NCI-H510A treated with DMSO at 0.1 percent for 48 hours (cell line): ENCODE measurements around the gene MYO1E.
"Not testable (repeated sequence)": the region's sequence is repeated elsewhere in the genome, so short reads cannot be mapped to it uniquely, and the experiment has no call there.

ENCODE experiments used
- DNase-seq: peaks from one replicate; lab custom pipeline; 2025; lab: John Stamatoyannopoulos, UW

Gene MYO1E

DNA sequence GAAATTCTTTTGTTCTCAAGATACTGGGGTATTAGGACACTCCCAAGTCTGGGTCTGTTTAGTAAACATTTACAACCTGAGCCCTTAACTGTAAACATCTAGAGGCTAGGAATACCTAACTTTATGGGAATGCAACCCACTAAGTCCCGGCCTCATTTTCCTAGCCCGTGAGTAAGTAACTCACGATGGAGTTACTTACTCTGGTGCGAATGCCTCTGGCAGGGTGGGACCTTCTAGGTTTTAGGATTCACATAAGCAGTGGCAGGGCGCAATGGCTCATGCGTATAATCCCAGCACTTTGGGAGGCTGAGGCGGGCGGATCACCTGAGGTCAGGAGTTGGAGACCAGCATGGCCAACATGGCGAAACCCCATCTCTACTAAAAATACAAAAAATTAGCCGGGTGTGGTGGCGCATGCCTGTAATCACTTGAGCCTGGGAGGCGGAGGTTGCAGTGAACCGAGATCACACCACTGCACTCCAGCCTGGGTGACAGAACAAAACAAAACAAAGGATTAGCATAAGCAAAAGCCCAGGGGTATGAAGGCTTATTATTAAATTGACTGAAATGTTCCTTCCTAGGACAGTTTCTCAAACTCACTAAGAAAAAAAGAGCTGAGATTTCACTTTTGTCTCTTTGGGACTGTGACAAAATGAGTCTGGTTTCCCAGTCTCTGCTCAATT, 14.7 kb upstream of the MYO1E start:
- not testable (repeated sequence) for DNase-seq

DNA sequence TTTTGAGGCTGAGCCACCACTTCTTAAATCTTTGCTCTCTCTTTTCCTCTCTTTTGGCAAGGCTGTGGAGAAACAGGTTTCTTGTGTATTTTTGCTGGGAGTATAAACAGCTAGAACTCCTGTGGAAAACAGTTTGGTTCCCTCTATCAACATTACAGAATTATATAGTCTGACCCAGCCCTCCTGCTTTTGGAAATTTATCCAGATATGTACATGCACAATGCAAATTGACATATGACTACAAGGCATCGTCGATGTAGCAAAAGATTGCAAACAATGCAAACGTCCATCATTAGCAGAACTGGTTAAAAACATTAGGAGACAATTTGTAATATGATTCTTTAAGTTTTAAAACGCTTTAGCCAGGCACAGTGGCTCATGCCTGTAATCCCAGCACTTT, 12.5 kb upstream of the MYO1E start:
- DNase-seq = no peak

DNA sequence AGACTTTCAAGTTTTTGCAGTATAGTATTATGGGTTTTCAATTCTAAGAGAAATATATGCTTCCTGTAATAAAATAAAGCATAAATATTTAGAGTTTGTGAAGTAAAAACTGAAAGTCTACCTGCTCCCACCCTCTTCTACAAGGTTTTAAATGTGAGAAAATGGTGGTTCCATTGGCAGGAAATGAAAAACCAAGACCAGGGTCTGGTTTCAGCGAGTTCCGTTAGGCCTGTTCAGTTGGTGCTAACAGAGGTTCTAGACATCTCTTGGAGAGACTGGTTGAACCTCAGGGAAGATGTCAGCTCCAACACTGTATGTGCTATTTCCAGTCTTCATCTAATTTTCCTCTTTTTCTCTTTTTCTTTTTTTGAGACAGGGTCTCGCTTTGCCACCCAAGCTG, 11.8 kb upstream of the MYO1E start:
- no peak for DNase-seq

DNA sequence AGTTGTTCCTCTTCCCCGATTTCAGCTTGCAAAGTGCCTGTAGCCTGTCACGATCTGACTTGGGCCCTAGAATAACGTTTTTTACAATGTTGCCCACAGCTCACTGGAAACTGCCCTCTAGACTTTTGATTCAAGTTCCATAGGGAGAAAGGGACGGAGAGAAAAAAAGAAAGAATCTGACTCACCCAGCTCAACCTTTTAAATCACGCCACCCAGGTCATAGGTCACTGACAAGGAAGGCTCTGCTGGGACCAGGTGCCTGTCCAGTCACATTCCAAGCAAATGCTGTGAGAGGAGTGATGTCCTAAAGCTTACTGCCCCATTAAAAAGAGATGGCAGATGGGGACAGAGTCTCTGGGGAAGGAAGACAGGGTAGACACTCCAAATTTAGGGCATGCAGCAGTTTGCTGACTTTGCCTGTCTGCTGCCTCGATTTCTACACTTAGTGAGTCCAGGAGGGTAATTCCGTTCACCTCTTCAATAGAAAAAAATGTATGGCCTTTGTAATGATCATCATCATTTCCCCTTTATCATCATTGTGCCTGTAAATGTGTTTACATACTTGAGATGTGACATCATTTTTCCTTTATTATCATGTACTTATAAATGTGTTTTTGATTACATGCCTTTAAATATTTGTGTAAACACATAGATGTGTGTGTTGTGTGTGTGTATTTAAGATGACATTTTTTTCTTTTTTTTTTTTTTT, 8.4 kb upstream of the MYO1E start:
- DNase-seq = no peak

DNA sequence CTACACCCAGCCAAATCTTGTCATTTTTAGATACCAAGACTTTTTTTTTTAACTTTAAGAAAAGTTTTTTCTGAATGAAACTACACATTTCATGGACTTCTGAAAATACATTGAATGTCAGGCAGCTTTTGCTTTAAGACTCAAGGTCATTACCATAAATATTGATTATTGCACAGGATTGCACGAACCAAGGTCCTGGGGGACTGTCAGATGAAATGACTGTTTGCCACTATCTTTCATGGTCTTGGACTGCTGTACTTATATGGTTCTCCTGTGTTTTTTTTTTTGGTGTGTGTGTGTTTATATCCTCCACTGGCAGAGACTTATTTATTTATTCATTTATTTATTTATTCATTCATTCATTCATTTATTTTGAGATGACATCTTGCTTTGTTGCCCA, 6.9 kb upstream of the MYO1E start:
- DNase-seq = no peak

DNA sequence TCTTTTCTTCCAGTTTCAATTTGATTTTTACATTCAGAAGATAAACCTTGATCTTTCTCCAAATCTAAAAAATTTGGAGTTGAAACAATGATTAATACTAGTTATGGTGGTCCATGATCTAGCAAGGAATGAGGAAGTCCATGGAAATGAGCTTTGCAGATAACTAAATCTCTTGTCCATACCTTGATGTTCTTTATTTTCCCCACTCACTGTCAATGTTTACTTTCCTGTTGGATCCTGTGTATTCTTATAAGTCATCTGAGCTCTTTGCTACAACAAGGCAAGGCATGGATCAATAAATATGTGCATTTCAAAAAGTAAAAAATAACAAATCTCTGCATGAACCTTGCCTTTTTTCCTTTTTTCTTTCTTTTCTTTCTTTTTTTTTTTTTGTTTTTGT, 6.2 kb upstream of the MYO1E start:
- DNase-seq = no peak

DNA sequence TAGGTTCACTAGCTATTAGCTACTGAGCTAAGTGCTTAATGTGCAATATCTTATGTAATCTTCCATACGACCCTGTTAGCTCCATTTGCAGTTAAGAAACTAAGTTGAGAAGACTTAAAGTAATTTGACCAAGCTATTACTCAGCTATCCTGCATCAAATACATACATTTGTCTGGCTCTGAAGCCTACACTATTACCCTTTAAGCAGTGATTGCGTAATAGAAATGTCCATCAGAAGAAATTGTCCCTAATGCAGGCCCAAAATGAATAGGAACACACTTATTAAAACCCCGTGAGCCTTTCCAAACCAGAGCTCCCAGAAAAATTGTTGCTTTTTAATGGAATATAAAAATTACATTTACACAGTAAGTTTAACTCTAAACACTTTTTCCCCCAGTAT, 5.3 kb upstream of the MYO1E start:
- DNase-seq = no peak

DNA sequence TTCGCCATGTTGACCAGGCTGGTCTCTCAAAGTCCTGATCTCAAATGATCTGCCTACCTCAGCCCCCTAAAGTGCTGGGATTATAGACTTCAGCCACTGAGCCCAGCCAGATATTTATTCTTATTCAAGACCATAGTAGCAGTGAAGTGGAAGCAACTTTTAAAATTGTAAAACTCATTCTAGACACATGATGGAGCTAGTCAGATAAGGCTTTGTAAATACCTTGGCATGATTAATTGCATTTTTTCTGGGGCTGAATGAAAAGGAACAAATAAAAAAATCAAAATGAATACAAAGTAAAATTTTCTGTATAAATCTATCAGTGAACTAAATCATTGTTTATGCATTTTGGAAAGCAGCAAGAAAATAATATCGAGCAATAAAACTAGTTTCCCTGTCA, 4.1 kb upstream of the MYO1E start:
- DNase-seq = no peak

DNA sequence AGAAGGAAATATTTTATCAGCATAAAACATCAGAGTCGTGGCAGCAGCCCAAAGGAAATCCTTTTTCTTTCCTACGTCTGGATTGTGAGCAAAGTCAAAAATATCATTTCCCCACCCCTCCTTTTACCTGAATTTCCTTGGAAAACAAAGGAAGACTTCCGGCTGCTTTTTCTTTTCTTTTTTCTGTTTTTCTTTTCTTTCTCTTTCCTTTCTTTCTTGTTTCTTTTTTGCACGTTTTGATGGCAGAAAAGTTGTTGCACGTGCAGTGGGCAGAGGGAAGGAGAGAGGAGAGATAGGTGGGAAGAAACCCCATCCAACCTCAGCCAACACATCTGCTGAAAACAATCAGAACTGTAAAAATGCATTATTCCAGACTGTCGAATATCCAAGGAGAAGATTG, 544 bp upstream of the MYO1E start:
- DNase-seq = no peak

DNA sequence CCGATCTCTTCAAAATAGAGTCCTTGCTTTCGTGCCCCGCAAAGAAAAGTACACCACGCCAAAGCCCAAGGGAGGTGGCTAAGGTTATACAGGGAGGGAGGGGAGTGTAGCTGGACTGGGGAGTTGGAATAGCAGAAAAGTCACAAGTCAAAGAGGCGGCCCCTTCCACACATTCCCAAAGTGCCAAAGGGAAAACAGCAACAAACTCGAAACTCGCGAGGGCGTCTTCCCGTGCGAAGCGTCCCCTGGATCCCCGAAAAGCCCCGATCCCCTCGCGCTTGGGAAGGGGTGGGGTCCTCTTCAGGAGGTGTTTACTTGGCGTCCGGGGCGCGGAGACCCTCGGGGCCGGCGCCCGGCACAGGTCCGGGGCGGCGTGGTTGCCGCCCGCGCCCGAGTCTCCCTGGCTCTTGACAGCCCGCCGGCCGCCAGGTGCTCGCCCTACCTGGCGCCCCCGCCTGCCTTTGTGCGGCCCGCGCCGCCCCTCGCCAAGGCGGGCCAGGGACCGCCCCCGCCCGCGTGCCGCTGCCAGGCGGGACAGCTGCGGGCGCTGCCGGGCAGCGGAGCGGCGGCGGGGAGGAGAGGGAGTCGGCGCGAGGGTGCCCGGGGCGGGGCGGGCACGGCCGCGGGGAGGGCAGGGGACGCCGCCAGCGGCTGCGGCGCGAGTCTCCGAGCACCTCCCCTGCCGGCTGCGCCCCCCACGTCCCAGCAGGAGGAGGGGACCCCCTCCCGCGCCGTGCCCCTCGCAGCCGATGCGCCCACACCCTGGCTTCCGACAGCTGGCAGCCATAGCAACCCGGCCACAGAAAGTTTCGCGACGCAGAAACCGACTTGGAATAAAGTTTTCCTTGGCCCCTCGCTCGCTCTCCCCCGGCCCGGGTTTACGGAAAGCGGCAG, 966 bp downstream of the MYO1E start:
- peak; percentile 40 for DNase-seq

DNA sequence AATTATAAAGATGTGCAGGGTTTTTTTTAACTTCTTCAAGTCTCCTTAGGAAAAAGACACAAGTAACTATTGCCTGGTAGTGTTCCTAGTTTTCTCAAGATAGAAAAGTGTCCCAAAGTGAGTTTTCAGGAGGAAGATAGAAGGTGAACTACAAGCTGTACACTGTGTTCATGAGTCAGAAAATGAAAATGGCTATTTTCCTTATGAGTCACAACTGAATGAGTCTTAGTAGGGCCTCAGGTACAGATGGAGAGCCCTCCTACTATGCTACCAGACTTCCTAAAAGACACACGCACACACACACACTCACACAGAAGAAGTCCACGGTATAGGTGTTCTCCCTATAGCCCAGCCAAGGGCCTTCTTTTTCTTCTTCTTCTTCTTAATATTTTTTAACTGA, 3.1 kb downstream of the MYO1E start:
- no peak for DNase-seq

DNA sequence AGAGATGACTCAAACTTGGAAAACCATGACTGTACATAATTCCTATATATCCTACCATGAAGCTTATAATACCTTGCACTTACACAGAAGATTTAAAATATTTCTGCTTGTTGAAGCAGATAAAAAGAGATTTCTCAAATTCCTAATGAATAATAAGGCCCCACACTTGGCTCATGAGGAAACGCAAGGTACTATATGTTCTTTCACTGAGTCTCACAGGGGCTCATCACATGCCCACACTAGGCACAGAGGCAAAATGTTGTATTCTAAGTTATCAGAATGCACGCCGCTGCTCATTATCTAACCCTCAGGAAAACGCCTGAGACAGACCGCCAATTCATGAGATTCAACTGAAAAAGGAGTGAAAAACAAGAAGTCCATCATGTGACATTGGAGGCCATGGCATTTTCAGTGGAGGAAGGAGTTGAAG, 5.6 kb downstream of the MYO1E start:
- DNase-seq = no peak

DNA sequence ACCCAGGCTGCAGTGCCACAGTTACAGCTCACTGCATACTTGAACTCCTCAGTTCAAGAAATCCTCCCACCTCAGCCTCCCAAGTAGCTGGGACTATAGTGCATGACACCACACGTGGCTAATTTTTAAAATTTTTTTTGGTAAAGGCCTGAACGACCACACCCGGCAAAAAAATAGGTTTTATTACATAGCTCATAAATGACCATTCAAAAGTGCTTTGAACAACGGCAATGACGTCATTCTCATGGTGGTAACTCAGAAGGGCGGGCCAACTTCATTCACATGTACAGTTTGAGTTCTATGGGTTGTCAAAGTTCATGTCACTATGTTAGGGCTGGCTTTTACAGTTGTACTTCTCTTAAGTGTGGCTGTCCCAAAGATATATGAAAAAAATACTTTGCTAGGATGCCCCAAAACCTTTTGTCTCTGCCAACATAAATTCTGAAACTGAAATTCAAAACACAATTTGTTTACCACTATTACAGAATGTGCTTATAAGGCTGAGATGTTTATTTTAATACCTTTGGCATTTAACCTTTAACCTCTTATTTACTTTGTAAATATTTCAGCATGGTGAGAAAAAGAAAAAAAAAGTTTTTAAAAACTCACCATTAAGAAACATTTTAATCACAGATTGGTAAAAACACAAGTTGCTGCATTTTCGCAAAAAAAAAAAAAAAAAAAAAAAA, 6.2 kb downstream of the MYO1E start:
- no peak for DNase-seq

DNA sequence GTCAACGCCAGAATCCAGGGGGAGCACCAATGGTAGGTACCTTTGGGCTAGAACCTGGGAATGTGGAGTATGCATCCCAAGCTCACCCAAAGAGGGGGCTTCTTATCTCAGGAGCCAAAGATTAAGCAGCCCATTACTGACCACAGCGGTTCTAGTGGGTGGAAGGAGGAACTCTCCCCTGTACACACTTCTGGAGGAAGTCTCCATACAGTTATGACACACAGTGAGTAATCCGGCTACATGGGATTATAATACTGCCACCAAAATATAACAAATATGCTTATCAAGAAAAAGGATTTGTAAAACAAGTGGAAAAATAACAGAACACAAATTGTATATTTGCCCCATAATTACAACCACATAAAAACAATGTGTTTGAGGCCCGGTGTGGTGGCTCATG, 8.4 kb downstream of the MYO1E start:
- no peak for DNase-seq

DNA sequence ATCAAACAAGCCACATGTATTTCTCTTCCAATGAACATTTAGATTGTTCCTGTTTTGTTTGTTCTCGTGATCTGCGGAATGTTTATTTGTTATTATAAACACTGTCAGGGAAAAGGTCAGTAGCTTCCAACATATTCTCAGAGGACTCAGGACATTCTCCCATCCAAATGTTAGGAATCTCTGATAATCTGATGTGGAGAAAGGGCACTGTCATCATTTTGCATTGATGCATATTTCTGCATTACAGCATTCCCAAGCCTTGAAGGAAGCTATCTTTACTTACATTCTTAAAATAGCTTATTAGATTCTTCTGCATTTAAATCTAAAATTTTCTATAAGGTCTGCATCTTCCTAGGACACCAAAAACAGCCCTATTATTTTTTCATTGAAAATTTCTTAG, 10.3 kb downstream of the MYO1E start:
- DNase-seq = no peak

DNA sequence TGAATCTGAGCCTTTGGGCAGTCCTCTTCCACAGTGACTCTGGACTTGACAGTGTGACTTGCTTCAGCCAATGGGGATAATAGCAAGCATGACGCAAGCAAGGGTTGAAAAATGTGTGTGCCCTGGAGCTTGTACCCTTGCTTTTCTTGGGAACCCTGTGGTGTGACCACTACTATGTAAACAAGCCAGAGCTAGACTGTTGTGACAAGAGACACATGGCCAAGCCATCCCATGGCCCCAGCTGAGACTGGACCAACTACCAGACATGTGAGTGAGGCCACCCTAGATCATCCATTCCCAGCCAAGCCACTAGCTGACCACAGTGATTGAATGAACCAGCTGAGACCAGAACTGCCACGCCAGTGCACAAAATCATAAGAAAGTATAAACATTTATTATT, 11.8 kb downstream of the MYO1E start:
- no peak for DNase-seq

DNA sequence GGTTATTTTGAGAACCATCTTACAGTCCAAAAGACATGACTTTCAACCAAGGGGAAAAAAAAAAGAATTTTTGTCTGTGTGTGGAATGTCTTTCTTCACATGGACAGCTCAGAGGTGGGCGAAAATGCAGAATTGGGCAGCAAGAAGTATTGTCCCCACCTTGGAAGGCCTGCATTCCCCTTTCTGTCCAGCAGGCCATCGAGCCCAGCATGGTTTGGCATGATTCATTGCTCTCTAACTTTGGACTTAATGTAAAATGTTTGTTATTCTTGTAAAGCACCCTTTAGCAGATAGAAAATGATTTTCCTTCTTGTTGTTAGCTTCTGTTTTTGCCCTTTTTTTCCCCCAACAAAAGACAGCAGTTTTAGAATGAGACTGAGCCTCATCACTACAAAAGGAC, 12.4 kb downstream of the MYO1E start:
- no peak for DNase-seq

DNA sequence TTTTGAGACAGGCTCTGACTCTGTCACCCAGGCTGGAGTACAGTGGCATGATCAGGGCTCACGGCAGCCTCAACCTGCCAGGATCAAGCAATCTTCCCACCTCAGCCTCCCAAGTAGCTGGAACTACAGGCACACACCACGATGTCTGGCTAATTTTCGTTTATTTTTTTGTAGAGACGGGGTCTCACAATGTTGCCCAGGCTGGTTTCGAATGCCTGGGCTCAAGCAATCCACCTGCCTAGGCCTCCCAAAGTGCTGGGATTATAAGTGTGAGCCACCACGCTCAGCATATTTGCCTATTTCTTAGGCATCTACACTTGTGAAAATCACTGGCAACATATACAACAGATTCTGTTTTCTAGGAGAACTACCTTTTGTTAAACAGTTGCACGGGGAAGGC, 16.9 kb downstream of the MYO1E start:
- no peak for DNase-seq

DNA sequence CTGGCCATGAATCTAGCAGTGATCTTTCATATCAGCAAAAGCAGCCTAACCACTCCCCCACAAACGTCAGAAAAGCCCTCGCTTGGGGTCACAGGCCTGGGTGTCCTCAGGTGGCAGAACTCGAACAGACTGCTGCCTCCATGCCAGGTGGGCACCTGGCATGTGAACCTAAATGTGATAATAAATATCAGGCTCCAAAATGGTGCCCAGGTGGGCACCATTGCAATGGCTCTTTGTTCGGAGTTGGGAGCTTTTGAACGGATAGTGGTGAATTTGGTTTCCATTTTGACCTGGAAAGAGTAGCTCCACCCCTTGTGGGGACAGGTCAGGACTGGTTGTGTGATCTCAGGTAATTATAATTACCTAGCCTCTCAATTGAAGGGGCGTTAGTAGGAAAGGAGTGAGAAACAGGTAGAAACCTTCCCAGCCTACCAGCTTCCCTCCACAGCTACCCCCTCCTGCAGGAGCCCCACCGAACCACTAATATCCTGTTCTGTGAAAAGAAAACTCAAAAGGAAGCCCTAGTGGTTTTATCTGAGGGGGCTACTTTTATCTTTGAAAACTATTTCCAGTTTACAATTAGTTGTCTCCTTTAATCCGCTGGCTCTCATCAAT, 18.1 kb downstream of the MYO1E start:
- DNase-seq = peak; percentile 21

DNA sequence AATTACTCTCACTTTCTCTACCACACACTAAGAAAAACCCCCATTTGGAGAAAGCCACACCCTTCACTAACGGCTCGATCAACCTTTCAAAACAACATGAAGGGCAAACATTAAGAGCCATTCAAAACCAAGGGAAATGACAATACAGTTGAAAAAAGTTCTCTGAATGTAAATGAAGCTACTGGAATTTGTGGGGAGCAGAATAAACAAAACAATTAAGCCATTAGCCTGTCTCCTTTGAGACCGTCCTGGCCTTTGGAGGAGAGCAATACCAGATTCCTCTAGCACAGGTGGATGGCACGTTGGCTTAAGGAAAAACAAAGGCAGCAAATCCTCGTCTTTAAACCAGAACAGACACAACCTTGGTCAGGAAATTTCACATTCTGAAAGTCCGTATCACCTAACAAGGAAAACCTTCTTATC, 18.7 kb downstream of the MYO1E start:
- no peak for DNase-seq

DNA sequence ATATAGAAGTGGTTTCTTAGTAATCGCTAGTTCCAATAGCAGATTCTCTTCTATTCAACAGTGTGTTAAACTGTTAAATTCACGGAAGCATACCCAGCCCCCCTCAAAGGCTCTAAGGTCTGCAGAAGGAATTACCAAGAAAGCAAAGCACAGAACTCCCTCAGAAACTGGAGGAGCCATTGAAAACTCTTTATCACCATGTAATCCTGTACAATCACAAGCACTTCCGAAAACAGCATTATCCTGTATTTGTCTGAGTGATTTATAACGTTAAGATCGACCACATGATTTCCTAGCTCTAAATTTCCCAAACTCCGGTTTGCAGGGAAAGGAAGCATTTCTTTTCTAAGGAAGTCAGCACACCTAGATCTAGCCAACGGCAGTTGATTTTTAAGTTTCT, 20.0 kb downstream of the MYO1E start:
- no peak for DNase-seq

DNA sequence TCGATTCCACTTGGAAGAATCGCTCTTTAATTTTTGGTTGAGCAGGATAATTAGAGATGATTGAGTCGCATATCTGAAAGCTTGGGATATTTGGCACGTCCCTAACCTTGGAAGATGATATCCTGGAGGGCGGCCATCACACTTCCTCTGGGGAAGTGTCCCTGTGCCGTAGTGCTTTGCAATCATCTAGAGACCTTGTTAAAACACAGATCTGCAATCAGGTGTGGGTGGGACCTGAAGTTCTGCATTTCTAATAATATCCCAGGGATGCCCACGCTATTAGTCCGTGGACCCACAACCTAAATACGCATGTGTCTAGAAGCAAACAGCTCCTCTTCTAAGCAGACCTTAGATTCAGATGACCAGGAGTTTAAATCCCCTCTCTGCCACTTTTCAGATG, 20.5 kb downstream of the MYO1E start:
- DNase-seq = no peak
